Inflammatory macrophage treated with lipopolysaccharide for 1 hour (primary cell): ENCODE measurements around the gene CT45A9.
"Not testable (repeated sequence)": the region's sequence is repeated elsewhere in the genome, so short reads cannot be mapped to it uniquely, and the experiment has no call there.

Experiments
- DNase-seq, 2 donors: peaks; one replicate each; pipeline ENCODE4 v3.0.0-alpha.2; 2020 to 2022

The CT45A9 gene, protein sequence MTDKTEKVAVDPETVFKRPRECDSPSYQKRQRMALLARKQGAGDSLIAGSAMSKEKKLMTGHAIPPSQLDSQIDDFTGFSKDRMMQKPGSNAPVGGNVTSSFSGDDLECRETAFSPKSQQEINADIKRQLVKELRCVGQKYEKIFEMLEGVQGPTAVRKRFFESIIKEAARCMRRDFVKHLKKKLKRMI

DNA sequence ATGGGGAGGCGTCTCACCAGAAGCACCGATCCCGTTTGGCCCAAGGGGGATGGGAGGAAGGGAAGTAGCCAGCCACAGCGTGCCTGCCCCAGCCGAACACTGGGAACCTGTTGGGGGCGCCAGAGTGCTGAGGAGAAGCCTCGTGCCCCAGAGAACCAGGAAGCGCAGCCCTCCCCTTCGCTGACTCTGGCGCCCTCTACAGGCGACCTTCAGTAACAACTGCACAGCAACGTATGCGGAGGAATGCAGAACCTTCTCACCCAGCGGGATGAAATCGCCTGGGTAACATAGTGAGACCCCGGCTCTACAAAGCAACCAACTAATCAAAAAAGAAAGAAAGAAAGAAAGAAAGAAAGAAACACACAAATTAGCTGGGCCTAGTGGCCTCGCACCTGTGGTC lies at the start of gene CT45A9:
Gene CT45A9 (minus strand): TSS at position 101 of the 400 bp plus-strand sequence. CDS start 3,751 bp downstream, outside the sequence.
- DNase-seq, result not testable (repeated sequence)

DNA sequence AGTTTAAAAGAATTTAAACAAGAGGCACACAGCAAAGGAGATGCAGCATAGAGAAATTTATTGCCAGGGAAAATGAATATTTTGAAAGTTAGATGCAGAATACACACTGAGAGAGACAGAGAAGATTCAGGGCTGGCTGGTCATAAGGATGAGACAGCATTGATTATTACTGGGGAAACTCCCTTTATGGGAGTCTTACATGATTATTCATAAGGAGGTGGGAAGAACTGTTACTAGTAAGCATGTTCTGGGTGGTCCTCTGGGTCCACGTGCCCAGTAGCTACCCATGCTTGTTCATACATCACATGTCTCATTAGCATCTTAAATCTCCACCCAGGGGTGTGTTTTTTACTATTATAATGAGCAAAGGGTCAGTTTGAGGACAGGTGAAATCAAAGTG lies 48.9 kb upstream of the CT45A9 start:
- DNase-seq, result not testable (repeated sequence)

DNA sequence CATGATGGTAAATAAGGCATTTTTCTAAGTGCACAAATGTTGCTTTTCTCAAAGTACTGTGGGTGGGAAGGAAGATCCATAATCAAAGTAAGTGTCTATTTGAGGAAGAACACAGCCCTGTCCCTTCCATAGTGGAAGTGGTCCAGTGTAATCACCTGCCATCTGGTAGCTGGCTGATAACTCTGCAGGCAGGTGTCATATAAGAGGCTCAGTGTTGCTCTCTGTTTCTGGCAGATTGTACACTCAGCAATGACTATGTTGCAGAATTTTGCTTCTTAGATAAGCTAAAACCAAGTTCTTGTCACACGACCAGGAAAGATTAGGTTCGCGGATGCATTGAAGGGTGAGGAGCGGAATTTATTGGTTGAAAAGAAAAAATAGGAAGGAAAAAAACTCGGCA lies 42.8 kb upstream of the CT45A9 start:
- no peak for DNase-seq

DNA sequence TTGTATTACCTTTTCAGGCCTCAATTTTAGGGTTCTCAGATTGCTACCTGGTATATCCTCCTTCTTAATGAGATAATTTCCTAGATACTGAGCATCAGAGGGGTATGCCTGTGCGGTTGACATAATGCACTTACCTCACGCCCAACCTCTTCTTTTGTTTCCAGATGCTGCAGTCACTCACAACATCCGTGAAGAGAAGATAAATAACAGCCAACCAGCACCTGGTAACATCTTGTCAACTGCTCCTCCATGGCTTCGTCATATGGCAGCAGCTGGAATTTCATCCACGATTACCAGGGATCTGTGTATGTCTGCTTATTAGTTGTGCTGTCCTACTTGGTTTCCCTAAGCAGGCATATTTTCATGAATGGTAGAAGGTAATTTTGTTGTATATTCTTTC lies 38.6 kb upstream of the CT45A9 start:
- no peak for DNase-seq

DNA sequence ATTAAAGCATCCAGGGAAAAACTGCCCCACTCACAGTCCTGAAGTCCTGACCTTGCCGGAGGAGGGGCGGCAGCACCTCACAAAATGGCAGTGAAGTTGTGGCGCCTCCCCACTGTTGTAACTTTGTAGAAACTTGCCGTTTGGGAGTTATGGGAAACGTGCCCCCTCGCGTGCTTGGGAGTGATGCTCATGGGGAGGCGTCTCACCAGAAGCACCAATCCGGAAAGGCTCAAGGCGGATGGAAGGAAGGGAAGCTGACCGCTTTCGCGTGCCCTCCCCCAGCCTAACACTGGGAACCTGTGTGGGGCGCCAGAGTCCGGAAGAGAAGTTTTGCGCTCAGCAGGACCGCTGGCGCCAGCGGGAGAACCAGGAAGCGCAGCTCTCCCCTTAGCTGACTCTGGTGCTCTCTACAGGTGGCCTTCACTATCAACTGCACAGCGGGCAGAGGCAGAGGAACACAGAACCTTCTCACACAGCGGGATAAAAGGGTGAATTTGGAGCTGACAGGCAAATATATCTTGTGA lies 21.7 kb upstream of the CT45A9 start, which contains the start of the genes CT45A10 and SAGE1:
Gene CT45A10 (minus strand): TSS at position 151 of the 524 bp plus-strand sequence. CDS start 8,100 bp downstream, outside the sequence.
Gene SAGE1 (plus strand): TSS at position 423 of the 524 bp plus-strand sequence. CDS start 2,527 bp downstream, outside the sequence.
- no peak for DNase-seq

DNA sequence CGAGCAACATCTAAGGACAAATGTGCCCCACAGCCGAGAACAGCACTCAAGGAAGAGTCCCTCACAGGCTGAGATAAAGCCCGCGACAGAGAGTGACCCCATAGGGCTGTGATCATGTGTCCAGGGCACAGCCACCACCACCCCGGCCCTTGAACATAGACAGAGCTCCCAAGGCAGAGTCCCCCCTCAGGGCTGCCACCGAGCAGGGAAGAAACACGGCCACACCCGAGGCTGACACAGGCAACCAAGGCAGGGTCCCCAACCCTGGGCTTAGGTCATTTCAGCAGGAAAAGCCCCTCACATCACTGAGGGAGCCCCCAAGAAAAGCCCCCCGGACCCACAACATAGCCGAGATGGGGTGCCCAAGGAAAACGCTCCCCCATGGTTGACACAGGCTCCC lies 21.2 kb upstream of the CT45A9 start:
- DNase-seq, result no peak

DNA sequence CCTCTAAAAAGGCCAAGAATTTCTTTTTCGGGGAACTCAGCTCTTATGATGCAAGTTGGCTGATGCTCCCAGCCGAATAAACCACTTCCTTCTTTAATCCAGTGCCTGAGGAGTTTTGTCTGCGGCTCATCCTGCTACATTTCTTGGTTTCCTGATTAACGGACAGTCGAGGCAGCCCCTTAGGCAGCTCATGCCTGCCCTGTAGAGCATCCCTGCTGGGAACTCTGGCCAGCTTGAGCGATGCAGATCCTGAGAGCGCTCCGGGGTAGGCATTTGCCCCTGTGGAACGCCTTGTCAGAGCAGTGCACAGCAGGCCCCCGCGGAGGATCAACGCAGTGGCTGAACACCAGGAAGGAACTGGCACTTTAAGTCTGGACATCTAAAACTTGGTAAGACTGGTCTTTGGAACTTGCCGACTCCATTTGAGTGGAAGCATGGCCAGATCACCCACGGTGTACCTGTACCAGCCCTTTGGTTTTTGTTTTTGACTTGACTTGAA lies 18.5 kb upstream of the CT45A9 start:
- DNase-seq, result no peak

DNA sequence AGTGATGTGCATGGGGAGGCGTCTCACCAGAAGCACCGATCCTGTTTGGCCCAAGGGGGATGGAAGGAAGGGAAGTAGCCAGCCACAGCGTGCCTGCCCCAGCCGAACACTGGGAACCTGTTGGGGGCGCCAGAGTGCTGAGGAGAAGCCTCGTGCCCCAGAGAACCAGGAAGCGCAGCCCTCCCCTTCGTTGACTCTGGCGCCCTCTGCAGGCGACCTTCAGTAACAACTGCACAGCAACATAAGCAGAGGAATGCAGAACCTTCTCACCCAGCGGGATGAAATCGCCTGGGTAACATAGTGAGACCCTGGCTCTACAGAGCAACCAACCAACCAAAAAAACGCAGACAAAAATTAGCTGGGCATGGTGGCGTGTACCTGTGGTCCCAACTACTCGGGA lies 17.4 kb upstream of the CT45A9 start:
- DNase-seq, result not testable (repeated sequence)

DNA sequence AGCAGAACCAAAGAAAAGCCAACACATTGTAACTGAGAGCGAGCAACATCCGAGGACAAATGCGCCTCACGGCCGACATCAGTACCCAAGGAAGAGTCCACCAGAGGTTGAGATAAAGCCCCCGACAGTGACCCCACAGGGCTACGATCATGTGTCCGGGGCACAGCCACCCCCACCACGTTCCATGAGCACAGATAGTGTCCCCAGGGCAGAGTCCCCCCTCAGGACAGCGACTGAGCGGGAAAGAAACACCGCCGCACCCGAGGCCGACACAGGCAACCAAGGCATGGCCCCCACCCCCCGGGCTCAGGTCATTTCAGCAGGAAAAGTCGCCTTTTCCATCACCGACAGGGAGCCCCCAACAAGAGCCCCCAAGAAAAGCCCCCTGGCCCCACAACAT lies 16.6 kb upstream of the CT45A9 start:
- not testable (repeated sequence) for DNase-seq

DNA sequence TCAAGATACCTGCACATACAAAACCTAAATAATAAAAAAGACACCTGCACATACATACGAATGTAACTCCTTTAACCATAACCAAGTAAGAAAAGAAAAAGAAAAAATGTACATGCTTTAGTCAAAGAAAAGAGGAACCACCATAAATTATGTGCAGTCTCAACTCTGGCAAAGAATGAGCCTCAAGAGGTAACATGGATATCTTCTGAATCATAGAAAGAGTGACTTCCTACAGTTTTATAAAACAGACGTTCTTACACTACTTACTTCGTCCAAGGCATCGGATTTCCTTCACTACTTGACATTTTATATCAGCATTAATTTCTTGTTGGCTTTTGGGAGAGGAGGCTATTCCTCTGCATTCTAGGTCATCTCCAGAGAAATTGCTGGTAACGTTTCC lies 11.1 kb upstream of the CT45A9 start:
- DNase-seq, result not testable (repeated sequence)

DNA sequence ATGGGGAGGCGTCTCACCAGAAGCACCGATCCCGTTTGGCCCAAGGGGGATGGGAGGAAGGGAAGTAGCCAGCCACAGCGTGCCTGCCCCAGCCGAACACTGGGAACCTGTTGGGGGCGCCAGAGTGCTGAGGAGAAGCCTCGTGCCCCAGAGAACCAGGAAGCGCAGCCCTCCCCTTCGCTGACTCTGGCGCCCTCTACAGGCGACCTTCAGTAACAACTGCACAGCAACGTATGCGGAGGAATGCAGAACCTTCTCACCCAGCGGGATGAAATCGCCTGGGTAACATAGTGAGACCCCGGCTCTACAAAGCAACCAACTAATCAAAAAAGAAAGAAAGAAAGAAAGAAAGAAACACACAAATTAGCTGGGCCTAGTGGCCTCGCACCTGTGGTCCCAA lies 17.2 kb downstream of the CT45A9 start, which contains the start of gene CT45A8:
Gene CT45A8 (minus strand): TSS at position 101 of the 400 bp plus-strand sequence. CDS start 3,755 bp downstream, outside the sequence.
- DNase-seq, result not testable (repeated sequence)

DNA sequence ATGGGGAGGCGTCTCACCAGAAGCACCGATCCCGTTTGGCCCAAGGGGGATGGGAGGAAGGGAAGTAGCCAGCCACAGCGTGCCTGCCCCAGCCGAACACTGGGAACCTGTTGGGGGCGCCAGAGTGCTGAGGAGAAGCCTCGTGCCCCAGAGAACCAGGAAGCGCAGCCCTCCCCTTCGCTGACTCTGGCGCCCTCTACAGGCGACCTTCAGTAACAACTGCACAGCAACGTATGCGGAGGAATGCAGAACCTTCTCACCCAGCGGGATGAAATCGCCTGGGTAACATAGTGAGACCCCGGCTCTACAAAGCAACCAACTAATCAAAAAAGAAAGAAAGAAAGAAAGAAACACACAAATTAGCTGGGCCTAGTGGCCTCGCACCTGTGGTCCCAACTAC lies 34.4 kb downstream of the CT45A9 start, which contains the start of gene CT45A7:
Gene CT45A7 (minus strand): TSS at position 101 of the 400 bp plus-strand sequence. CDS start 3,747 bp downstream, outside the sequence.
- DNase-seq, result not testable (repeated sequence)

DNA sequence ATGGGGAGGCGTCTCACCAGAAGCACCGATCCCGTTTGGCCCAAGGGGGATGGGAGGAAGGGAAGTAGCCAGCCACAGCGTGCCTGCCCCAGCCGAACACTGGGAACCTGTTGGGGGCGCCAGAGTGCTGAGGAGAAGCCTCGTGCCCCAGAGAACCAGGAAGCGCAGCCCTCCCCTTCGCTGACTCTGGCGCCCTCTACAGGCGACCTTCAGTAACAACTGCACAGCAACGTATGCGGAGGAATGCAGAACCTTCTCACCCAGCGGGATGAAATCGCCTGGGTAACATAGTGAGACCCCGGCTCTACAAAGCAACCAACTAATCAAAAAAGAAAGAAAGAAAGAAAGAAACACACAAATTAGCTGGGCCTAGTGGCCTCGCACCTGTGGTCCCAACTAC lies 51.7 kb downstream of the CT45A9 start, which contains the start of gene CT45A2:
Gene CT45A2 (minus strand): TSS at position 101 of the 400 bp plus-strand sequence. CDS start 3,747 bp downstream, outside the sequence.
- DNase-seq, result not testable (repeated sequence)
